ENCODE measurements around the gene ANGEL1.

Gene ANGEL1

DNA sequence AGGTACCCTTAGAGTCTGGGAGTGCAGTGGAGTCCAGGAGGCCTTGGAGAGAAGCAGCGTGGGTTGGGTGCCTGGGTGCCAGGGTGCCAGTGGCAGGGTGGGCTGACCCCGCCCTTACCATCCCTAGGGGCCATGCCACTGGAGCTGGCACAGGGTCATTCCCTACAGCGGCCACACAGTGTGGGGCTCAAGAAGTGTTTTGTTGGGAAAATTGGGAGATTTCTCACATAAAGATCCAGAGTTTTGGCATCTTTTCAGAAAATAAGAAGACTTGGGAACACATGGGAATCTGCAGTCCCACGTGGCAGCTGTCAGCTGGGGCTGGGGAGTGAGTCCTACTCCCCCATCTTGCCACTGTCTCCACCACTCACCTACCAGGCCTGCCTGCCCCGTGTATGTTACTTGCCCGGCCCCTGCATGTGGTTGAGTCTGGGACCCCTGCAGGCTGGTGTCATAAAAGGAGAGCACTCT is 47.2 kb downstream of the ANGEL1 start:
- no peak for DNase-seq (ENCODE audit: low spot score)

DNA sequence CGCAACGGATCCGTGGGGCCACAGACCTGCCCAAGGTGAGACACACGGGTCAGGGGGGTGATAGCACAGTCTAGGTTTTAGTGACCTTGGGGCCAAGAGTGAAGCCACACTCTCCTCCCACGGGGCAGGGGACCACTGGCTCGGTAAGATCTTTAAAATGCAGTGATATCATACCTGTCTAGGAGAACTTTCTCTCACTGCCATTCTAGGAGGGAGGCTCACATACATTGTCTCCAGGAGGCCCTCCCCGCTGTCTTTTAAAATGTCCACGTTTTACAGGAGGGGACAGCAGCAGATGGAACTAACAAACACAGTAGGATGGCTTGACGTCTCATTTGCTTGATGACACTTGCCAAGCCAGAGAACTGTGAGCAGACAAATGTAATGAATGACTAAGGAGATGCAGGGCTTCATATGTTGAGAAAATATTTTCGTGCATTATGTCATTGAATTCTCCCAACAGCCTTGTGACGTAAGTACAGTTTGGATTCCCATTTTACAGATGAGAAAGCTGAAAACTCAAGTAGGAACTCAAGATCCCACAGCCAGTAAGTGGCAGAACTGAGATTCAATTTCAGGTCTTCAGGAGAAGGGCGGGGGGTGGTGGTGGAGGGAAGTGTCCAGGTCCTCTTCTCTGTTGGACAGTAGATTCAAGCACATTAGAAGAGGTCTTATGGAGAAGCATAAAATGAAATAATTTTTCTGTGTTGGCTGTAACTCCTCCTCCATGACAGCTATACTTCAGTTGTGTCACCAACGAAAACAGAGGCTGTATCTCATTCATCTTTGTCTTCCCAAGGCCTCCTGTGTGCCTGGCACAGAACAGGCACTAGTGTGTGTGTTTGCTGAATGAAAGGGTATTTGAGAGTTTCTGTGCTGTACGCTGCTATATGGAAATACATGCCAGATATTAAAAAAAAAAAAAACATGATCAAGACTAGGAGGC is 49.3 kb downstream of the ANGEL1 start:
- DNase-seq (ENCODE audit: low spot score), result no peak

DNA sequence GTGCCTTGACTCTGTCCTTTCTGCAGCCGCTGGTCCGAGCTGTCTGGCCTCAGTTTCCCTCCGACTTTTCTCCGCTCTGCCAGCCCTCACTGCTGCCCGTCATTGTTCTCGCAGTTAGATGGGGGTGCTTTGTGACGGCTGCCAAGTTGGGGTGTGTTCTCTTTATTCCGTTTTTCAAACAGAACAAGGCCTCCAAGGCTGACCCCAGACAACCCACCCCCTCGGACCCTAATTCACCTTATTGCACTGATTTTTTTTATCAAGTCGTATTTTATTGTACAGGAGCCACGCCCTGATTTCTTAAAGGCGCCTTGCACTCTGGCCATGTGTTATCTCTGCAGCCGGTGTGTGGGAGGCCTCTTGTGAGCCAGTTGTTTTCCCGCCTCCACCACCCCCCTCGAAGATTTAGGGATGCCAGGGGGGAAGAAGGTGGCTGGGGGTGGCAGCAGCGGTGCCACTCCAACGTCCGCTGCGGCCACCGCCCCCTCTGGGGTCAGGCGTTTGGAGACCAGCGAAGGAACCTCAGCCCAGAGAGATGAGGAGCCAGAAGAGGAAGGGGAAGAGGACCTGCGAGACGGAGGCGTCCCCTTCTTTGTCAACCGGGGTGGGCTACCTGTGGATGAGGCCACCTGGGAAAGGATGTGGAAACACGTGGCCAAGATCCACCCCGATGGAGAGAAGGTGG is 50.1 kb downstream of the ANGEL1 start:
- no peak for DNase-seq (ENCODE audit: low spot score)

DNA sequence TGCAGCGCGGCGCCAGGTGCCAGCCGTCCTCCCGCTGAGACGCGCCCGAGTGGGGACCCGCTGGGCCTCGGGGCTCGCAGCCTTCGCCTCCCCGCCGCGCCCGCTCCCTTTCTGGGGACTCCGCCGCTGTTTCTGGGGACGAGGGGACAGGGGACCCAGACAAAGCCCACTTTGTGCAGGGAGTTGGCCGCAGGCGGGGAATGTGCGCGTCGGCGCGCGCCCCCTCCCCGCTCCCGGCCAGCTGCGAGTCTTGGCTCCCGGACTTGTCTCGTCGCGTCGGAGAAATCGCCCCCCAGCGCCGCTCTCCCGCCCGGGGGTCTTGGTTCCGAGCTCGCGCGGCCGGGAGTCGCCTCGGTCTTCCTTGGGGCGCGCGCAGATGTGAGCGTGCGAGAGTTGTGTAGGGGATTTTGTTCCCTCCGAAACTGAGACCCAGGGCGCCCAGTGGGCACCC is 50.7 kb downstream of the ANGEL1 start:
- DNase-seq (ENCODE audit: low spot score), result no peak

DNA sequence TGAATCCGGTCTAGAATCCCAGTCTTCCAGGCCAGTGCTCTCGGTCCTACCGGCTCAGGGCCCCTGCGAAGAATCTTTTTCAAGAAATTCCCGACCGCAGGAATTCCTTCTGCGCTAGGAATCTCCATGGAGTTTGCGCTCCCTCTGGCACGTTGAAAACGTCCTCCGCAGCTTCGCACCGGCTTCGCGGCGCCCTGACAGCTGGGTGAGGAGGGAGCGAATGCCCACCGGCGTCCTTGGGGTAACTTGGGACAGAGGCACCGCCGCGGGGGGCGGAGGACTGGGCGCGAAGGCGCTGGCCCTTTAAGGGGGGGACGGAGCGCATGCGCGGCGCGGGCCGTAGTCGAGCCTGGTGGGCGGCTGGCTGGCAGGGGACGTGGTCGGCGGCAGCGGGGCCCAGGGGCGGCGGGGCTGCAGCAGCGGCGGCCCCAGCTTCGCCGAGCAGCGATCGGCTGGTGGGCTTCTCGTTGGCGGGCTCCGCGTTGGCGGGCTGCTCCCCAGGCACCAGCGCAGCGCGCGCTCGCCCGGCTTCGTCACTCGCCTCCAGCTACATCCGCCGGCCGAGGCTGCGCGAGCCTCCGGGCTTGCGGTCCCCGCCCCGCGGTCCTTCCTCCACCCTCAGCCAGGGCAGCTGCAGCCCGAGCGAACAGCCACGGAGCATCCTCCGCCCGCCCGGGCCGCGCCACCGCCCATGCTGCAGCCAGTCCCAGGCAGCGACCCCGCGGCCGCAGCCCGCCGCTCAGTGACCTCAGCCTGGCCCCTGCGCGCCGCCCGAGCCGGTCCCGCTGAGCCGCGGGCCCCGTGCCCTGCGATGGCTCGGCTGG is 51.3 kb downstream of the ANGEL1 start, which contains the start of gene VASH1:
TSS of gene VASH1 (plus strand) at position 333 of the 824 bp plus-strand sequence. CDS start 1,354 bp downstream, outside the sequence.
- peak; percentile 66 for DNase-seq (ENCODE audit: low spot score)

DNA sequence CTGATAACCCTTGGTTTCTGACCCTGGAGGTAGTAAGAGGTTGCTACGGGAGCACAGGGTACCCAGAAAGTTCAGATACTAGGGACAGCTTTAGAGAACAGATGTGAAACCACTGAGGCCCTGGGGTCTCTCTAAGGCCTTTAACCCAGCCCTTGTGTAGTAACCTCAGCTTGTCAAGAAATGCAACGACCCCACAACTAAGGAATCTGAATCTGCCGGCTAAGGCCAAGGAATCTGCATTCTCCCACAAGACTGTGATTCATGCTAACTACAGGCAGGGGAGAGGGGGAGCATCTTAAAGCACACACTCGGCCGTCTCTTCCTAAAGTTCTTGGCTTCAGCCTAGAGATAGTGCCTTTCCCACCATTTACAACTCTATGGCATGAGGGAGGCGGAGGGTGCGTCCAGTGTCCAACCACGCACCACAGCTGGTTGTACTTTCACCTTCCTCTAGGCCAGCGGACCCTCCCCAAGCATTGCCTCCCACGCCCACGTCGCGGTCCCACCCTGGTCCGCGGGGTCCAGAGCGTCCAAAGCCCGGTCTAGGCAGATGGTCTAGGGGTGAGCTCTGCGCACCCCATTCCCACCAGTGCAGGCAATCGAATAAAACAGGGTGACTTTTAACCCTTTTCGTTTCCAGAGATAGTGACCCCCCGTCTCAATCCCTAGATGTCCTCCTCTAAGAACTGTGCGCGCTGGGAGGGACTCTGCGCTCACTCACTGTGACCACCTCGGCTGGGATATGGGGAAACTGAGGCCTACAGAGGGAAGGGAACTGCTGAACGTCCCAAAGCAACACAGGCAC is 52.1 kb downstream of the ANGEL1 start:
- no peak for DNase-seq (ENCODE audit: low spot score)

DNA sequence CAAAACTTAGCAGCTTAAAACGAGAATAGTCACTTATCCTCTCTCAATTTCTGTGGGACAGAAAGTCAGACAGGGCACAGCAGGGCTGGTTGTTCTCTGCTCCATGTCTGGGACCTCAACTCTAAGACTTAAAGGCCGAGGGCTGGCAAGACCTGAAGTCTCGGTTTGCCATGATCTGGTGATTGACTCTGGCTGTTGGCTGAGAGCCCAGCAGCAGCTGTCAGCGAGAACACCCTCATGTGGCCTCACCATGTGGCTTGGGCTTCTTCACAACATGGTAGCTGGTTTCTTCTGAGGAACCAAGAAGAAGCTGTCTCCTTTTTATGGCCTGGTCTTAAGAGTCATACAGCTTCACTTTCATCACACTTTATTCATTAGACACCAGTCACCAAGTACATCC is 53.1 kb downstream of the ANGEL1 start:
- DNase-seq (ENCODE audit: low spot score), result no peak

DNA sequence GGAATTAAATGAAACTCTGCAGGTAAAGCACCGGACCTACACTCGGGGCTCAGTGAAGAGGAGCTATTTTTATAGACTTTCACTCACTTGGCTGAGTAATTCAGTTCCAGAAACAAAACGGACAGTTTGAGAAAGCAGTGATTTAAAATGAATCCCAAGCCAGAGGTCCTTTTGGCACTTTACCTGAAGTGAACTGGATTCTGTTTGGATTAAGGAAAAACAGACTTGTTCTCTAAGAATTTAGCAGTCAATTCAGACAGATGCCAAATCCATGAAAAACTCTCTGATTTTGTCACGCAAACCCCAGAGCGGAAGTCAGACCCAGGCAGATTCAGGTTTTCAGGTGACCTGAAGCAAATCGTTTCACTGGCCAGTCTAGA is 56.3 kb downstream of the ANGEL1 start:
- no peak for DNase-seq (ENCODE audit: low spot score)

DNA sequence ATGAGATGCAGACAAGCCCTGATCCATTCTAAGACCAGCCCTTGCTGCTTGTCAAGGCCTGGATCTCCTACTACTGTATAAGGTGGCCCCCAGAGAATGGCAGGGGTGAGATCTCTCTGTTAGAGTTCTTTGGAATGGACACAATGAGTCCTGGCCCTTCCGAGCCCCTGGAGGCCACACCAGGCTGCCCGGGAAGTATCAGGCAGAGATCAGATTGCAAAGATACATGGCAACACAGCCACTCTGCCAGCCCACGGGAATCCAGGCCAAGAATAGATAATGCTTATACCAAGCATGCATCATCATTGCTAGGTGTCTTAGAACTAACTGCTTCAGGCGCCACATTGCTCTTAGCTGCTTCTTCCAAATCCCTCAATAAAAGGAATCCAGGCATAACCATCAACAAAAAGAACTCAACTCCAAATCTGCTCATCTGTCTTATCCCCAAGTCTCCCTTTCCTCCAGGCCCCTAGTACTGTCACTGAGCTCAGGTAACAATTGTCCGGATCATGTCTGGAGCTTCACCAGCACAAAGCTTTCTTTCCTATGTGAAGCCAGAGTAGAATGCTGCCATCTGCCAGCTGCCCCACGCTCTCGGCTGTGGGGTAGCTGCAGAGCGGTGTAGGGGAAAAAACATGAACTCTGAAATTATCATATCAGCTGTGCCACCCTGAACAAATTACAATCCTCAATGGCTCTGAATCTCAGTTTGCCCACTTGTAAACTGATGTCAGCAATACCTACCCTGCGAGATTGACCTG is 56.9 kb downstream of the ANGEL1 start:
- DNase-seq (ENCODE audit: low spot score), result no peak

DNA sequence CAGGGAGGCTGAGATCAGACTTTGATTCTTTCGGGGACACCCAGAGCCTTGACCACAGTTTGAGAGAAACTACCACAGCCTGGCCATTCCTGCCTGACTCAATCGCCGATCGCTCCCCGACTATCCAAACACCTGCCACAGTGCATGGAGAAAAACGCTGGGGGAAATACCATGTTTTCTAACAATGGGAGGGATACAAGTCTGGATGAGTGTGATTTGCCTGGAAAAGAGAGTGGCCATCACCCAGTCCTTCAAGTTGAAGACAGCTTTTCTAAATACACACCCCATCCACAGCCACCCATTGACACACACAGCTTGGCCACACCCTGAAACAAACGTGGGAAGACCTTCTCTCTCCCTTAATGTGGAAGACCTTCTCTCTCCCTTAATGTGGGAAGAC is 58.1 kb downstream of the ANGEL1 start:
- no peak for DNase-seq (ENCODE audit: low spot score)

DNA sequence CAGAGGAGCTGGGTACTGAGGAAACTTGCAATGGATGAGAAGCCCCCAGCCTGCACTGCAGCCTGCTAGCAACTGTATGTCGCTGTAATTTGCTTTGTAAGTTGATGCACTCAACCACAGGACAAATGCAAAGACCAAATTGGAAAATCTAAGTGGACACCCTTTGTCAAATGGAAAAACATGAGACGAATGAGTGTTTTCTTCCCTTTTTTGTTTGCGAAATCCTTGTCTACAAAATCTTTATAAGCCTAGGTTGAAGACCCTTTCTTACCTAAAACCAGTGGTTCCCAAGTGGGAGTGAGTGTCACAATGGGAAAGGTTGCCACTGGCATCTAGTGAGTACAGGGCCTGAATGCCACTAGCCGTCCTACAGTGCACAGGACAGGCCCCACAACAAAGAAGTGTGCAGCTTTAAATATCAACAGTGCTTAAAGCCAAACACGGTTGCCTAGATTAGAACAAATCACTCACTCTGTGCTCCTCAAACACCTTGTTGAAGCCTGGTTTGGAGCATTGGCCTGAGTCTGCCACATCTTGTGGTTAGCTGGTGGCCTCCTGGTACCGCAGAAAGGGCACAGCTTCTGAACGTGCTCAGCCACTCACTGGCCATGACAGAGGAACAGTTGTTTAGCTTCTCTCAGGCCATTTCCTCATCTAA is 59.0 kb downstream of the ANGEL1 start:
- no peak for DNase-seq (ENCODE audit: low spot score)

DNA sequence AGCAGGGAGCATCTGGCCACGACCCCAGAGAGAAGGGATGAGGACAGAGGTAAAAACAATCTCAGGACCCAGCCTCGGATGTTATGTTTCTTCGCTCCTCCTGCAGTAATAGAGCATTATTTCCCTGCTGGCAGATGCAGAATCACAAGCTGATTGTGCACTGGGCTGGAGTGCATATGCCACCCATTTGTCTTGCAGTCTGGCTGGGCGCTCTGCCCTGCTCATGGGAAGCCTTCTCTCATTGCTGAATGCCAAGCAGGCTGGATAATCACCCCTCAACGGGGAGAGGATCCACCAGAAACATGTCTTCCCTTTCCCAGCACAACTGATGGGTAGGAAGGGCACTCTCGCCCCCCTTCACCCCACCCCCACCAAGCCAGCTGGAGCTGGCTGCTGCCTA is 59.9 kb downstream of the ANGEL1 start:
- DNase-seq (ENCODE audit: low spot score), result no peak

DNA sequence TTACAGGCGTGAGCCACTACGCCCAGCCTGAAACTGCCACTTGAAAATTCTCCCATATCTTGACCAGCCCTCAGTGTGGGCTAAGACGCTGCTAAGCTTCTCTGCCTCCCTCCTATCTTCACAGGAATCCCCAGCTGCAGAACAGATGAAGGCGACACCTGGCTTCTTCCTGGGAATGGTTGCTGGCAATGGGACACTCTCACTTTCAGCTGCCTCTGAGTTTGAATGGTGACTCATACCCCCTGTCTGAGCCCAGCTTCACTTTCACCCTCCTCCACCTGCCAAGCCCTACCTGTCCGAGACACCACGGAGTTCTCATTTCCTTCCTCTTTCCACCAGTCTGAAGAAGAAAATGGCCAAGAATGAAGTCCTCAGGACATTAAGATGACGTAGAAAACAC is 69.7 kb downstream of the ANGEL1 start:
- DNase-seq (ENCODE audit: low spot score), result peak; percentile 26

DNA sequence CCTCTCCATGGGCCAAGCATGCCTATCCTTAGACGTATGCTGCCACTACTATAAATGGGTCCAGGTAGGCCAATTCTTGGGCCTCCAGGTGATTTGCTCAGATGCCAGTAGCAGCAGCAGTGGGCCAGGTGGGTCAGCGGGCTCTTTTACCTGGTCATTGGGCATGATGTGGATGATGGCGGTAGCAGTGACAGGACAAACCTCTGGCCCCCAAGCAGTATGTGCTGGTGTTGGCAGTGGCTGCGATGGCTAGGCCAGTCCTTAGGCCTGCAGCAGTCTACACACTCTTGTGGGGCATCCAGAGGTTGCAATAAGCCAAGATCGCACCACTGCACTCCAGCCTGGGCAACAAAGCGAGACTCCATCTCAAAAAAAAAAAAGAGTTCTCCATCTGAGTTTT is 70.5 kb downstream of the ANGEL1 start:
- no peak for DNase-seq (ENCODE audit: low spot score)

DNA sequence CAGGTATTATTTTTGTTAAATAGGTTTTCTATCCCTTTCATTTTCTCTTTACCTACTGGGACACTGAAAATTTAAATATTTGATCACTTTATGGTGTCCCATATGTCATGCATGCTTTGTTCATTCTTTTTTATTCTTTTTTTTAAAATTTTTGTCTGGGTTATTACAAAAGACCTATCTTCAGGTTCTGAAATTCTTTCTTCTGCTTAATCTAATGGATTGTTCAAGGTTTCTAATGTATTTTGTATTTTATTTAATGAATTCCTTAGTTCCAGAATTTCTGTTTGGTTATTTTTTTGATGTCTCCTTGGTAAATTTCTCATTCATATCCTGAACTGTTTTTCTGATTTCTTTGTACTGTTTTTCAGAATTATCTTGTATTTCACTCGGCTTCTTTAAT is 71.6 kb downstream of the ANGEL1 start:
- no peak for DNase-seq (ENCODE audit: low spot score)

Data from SW480 (cell line).